HepG2 (cell line): ENCODE results near the gene LANCL1. TPM values are rescaled to one million over a fixed set of nuclear protein-coding genes. Genes with fewer than 3 reads are reported as not detected.

Experiments used
- ATAC-seq: fragments of 200-7000 bp; cut with Tn5 transposase; 3 replicates; pipeline ENCODE4 v1.9.1; 2020; ENCODE audit warnings: mild to moderate bottlenecking, moderate library complexity
- BruUV-seq: library from RNA; stranded (reverse); fragments of 400-500 nt; replicated peaks from 2 replicates; lab custom pipeline; 2021; lab: Mats Ljungman, UMichigan
- CTCF ChIA-PET: fragments of 300-600 bp; formaldehyde crosslinking; extraction: SDS; loops from one replicate; lab custom pipeline; 2021; ENCODE audit warnings: low total read pairs, inconsistent platforms, low intra/inter-chr PET ratio; lab: Yijun Ruan, JAX
- POLR2A ChIA-PET: fragments of 350-600 bp; sonication (Branson Sonifier 250); formaldehyde crosslinking; loops from one replicate; lab custom pipeline; 2020; ENCODE audit warnings: antibody characterized with exemption, inconsistent platforms; lab: Yijun Ruan, JAX
- DNase-seq: peaks from one replicate; pipeline ENCODE4 v3.0.0-alpha.2; 2015; ENCODE audit warnings: low spot score
- FAIRE-seq: peaks from 3 replicates; lab custom pipeline; 2011; peaks lifted over from hg19 to GRCh38; lab: Jason Lieb, UNC
- H2AFZ ChIP-seq: one replicate; pipeline ENCODE4 v1.6.1; 2011; ENCODE audit warnings: low read length, inconsistent platforms
- H3K27ac ChIP-seq: fragments of 300-600 bp; 3 replicates; pipeline ENCODE4 v1.8.0; 2011; ENCODE audit warnings: mixed run types, mild to moderate bottlenecking, mixed read lengths, low read length, inconsistent platforms; ENCODE audit not compliant: insufficient read depth; ENCODE audit errors: extremely low read length
- H3K27me3 ChIP-seq, 2 experiments: fragments of 200-600 bp in 1 of 2; 2 replicates in 1 of 2; 3 replicates in 1 of 2; pipeline versions ENCODE4 v1.6.0 to v1.8.0; 2011; ENCODE audit warnings: low read length in 2 of 2, mild to moderate bottlenecking in 2 of 2, moderate library complexity in 2 of 2, inconsistent platforms in 1 of 2; ENCODE audit not compliant: insufficient read depth in 2 of 2, control insufficient read depth in 1 of 2
- H3K36me3 ChIP-seq, 2 experiments: fragments of 200-600 bp in 1 of 2; replicated peaks in 1 of 2; 2 replicates in 1 of 2; 3 replicates in 1 of 2; pipeline versions ENCODE4 v1.5.1 to v1.8.0; 2011; ENCODE audit warnings: low read length in 2 of 2, inconsistent platforms in 1 of 2; ENCODE audit not compliant: insufficient read depth in 2 of 2, control insufficient read depth in 1 of 2
- H3K4me1 ChIP-seq: 2 replicates; pipeline ENCODE4 v1.5.1; 2012; ENCODE audit warnings: low read length, inconsistent platforms; ENCODE audit not compliant: insufficient read depth
- H3K4me2 ChIP-seq: 2 replicates; pipeline ENCODE4 v1.6.0; 2011; ENCODE audit warnings: low read depth, low read length, inconsistent platforms
- H3K4me3 ChIP-seq, 3 experiments: fragments of 200-600 bp in 1 of 3; sonication (generic), shearing (Covaris generic) in 1 of 3; replicated peaks in 1 of 3; 2 replicates each; pipeline ENCODE4 v1.5.1; 2011 to 2016; ENCODE audit warnings: low read length in 3 of 3, inconsistent platforms in 2 of 3, low read depth in 2 of 3, mild to moderate bottlenecking in 2 of 3, control low read depth in 1 of 3, mixed read lengths in 1 of 3; ENCODE audit not compliant: insufficient read depth in 1 of 3
- H3K79me2 ChIP-seq: one replicate; pipeline ENCODE4 v1.6.1; 2011; ENCODE audit warnings: low read length, inconsistent platforms; ENCODE audit not compliant: insufficient read depth
- H3K9ac ChIP-seq: 2 replicates; pipeline ENCODE4 v1.6.0; 2011; ENCODE audit warnings: mild to moderate bottlenecking, low read depth, low read length, inconsistent platforms; ENCODE audit not compliant: insufficient read depth
- H3K9me3 ChIP-seq: 2 replicates; pipeline ENCODE4 v1.5.1; 2012; ENCODE audit warnings: mild to moderate bottlenecking, low read length
- H4K20me1 ChIP-seq: 2 replicates; pipeline ENCODE4 v1.6.0; 2011; ENCODE audit warnings: inconsistent platforms, mild to moderate bottlenecking, low read length, moderate library complexity; ENCODE audit not compliant: insufficient read depth
- CCAR2 ChIP-seq: fragments of 200-400 bp; formaldehyde crosslinking; optimal IDR thresholded peaks from 2 replicates; pipeline ENCODE3; 2018; ENCODE audit warnings: low read depth, mild to moderate bottlenecking, low read length, moderate library complexity
- CENPT ChIP-seq: sonication (generic); formaldehyde crosslinking; IDR thresholded peaks from 2 replicates; pipeline ENCODE4 v1.8.0; 2022; ENCODE audit warnings: low read depth, mild to moderate bottlenecking, moderate library complexity, missing genetic modification reagents
- ELF4 ChIP-seq: sonication (generic); formaldehyde crosslinking; IDR thresholded peaks from 2 replicates; pipeline ENCODE4 v1.5.0; 2020; ENCODE audit warnings: missing genetic modification reagents, mild to moderate bottlenecking, moderate library complexity, borderline replicate concordance
- GPBP1L1 ChIP-seq: sonication (generic); formaldehyde crosslinking; IDR thresholded peaks from 2 replicates; pipeline ENCODE4 v1.5.0; 2020; ENCODE audit warnings: mild to moderate bottlenecking, missing genetic modification reagents
- HBP1 ChIP-seq: IDR thresholded peaks from 2 replicates; pipeline ENCODE4 v1.6.1; 2016; ENCODE audit warnings: low read depth, control low read depth
- LCORL ChIP-seq, 2 experiments: fragments of 450-650 bp in 1 of 2; sonication (generic) in 1 of 2; formaldehyde crosslinking in 1 of 2; IDR thresholded peaks; 2 replicates each; pipeline versions ENCODE4 v1.5.0 to v1.6.1; 2017 to 2020; ENCODE audit warnings: antibody characterized with exemption in 1 of 2, missing genetic modification reagents in 1 of 2
- MXD4 ChIP-seq: IDR thresholded peaks from 2 replicates; pipeline ENCODE4 v1.6.1; 2016; ENCODE audit warnings: mild to moderate bottlenecking, missing biosample characterization, missing genetic modification reagents
- NCOA2 ChIP-seq: sonication (generic); formaldehyde crosslinking; IDR thresholded peaks from 2 replicates; pipeline ENCODE4 v1.8.0; 2022; ENCODE audit warnings: inconsistent platforms
- NCOR1 ChIP-seq: fragments of 200-600 bp; sonication (generic); IDR thresholded peaks from 2 replicates; pipeline ENCODE4 v1.7.0; 2017; ENCODE audit warnings: antibody characterized with exemption, low read length, borderline replicate concordance
- POLR2G ChIP-seq: fragments of 200-400 bp; formaldehyde crosslinking; IDR thresholded peaks from 2 replicates; pipeline ENCODE4 v1.6.1; 2018; ENCODE audit warnings: mild to moderate bottlenecking, low read depth, low read length, moderate library complexity
- PRPF4 ChIP-seq: fragments of 200-400 bp; formaldehyde crosslinking; IDR thresholded peaks from 2 replicates; pipeline ENCODE4 v1.6.1; 2016; ENCODE audit warnings: low read length, low read depth; ENCODE audit not compliant: poor library complexity, severe bottlenecking
- SOX6 ChIP-seq, 2 experiments: fragments of 450-650 bp in 1 of 2; sonication (generic) in 1 of 2; formaldehyde crosslinking in 1 of 2; IDR thresholded peaks; 2 replicates each; pipeline versions ENCODE4 v1.4.0 to v1.6.1; 2017 to 2020; ENCODE audit warnings: antibody characterized with exemption in 1 of 2, mild to moderate bottlenecking in 1 of 2, missing genetic modification reagents in 1 of 2
- ZNF646 ChIP-seq: sonication (generic); formaldehyde crosslinking; IDR thresholded peaks from 2 replicates; pipeline ENCODE4 v1.9.0; 2021; ENCODE audit warnings: mild to moderate bottlenecking, missing genetic modification reagents
- WGBS: methylation state at CpG from one replicate; pipeline ENCODE4 v1.1.6; 2017; ENCODE audit warnings: low lambda C conversion rate; 5-methylcytosine and 5-hydroxymethylcytosine counted together
- in situ Hi-C: cut with HindIII; loops from 2 replicates; pipeline ENCODE4 v1.10.0; 2017; ENCODE audit warnings: low pct_unique_long_range_greater_than_20kb; ENCODE audit not compliant: extremely low pct_ligation_motif_present
- intact Hi-C: fragments of 100-400 bp; cut with micrococcal nuclease; formaldehyde crosslinking; loops from one replicate; pipeline ENCODE4 v1.10.0; 2022; ENCODE audit not compliant: unreplicated experiment
- polyA plus RNA-seq, 8 experiments: library from polyadenylated mRNA; depleted of rRNA in 3 of 8; stranded (reverse) in 7 of 8; unstranded in 1 of 8; fragments of >200 nt; fragmentation: Illumina TruSeq in 4 of 8; extraction: Trizol in 4 of 8; gene quantifications; 2 replicates each; pipeline versions ENCODE4 v1.2.1 to v1.2.3, GENCODE V29; 2011 to 2016; ENCODE audit warnings: low read depth in 4 of 8, missing spikeins in 1 of 8, mixed read lengths in 1 of 8; ENCODE audit not compliant: insufficient read depth in 1 of 8
- total RNA-seq, 5 experiments: library from RNA; depleted of rRNA; stranded (reverse); fragments of >200 nt; fragmentation: Illumina TruSeq; extraction: Trizol; gene quantifications; 2 replicates each; pipeline ENCODE4 v1.2.3, GENCODE V29; 2016; ENCODE audit warnings: low read depth in 1 of 5

Gene LANCL1
- total and polyA plus RNA-seq, 2 of the 13 experiments (the other 11 are each of a cell fraction or from before 2014, with no cell fraction given), result 53.5 to 67.7 TPM

GRCh38 chr2:210475706-210476105 is 853 bp downstream of the LANCL1 start:
- ChIA-PET POLR2A (interaction anchor here (1.1 kb wide), 1 partner anchor 11 kb away, joined by 3 read pairs; no protein-coding TSS in a partner anchor), CTCF (no interaction called here)
- DNase-seq (no peak), ATAC-seq (no peak), FAIRE-seq (no peak)
- Histone ChIP-seq H3K27me3 (no peaks in the 10 kb centered on the region; a peak in 1 of 5 replicates), H3K9me3 (no peaks in the 10 kb centered on the region), H2AFZ (no peak overlapping the region), H3K27ac (peak overlapping the region; percentile 77), H4K20me1 (no peaks in the 10 kb centered on the region), H3K79me2 (peaks cover 17% of the 10 kb centered on the region), H3K4me2 (peak overlapping the region; percentile 89), H3K9ac (peak overlapping the region; percentile 84), H3K4me1 (peaks cover 18% of the 10 kb centered on the region), H3K4me3 (peak overlapping the region; percentile 67 to 87 (median 82)), H3K36me3 (peaks cover 4 to 16% of the 10 kb centered on the region in 2 experiments; a peak in 4 of 5 replicates)
- WGBS, result 6% methylated on average over 6 of the region's 6 CpGs
- in situ Hi-C loops (no loop called here), intact Hi-C loops (loop anchor here (5.0 kb wide), 1 partner anchor 67 kb away; no protein-coding TSS in a partner anchor)
- TF ChIP-seq LCORL (IDR thresholded peaks at IDR 0.05), result no peak
- TF ChIP-seq LCORL (CRISPR knock-in tag; IDR thresholded peaks at IDR 0.05), result peak; percentile 12; the same call in 1 of the 2 replicates
- TF ChIP-seq SOX6 (IDR thresholded peaks at IDR 0.05), result no peak
- TF ChIP-seq SOX6 (CRISPR knock-in tag; IDR thresholded peaks at IDR 0.05), result no peak
- TF ChIP-seq POLR2G, result no peak
- no peak for TF ChIP-seq PRPF4
- peak; percentile 11; the same call in 1 of the 2 replicates for TF ChIP-seq ZNF646
- TF ChIP-seq CCAR2, result no peak
- no peak for TF ChIP-seq CENPT (CRISPR knock-in tag)
- no peak for TF ChIP-seq NCOA2 (CRISPR knock-in tag)
- no peak for TF ChIP-seq GPBP1L1
- TF ChIP-seq HBP1 (CRISPR knock-in tag), result no peak
- no peak for TF ChIP-seq MXD4 (CRISPR knock-in tag)
- TF ChIP-seq NCOR1, result no peak
- TF ChIP-seq ELF4 (CRISPR knock-in tag), result no peak
- no TSS peak for BruUV-seq
